NCI-H510A treated with DMSO at 0.1 percent for 48 hours (cell line): Measurements from ENCODE around the gene ST8SIA4.

ENCODE experiments used
- DNase-seq: peaks from one replicate; lab custom pipeline; 2025; lab: John Stamatoyannopoulos, UW

ST8SIA4 gene

DNA sequence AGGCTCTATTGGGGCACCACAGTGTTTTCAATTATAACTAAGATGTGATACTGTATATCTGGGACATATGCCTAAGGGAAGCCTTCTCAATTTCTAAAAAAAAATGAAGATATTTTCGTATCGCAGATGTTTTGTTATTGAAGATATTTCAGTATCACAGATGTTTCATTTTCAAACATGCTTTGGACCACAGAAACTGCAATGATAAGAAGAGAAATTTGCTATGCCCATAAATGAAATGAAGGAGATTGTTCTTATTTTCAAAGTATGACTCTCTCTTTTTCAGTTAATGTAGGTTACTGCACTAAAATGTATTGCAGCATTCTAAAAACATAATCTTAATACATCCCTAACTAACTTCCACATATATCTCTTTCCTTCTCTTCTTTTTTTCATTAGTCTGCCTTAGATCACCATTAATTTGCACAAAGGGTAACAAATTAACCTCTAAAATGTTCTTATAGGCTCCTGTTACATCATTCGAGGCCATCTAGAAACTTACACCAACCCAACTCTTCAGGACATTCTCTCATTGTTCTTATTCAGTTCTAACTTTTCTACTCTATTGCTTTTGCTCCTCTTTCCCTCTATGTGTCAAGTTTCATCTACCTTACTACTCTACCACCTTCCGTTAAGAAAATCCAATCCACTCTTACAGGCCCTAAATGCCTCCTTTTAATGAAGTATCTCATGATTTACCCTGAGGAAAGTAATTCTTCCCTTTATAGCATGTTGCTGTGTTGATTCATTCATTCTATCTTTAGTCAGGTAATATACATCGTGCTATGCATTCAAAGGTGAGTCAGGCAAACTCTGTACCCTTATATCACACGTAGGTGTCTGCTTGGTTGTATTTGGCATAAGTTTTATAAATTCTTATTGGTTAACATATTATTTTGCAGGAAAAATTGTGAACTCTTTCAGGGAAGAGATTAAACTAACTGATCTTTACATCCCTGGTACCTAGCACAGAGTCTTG lies 70.5 kb downstream of the ST8SIA4 start:
- no peak for DNase-seq

DNA sequence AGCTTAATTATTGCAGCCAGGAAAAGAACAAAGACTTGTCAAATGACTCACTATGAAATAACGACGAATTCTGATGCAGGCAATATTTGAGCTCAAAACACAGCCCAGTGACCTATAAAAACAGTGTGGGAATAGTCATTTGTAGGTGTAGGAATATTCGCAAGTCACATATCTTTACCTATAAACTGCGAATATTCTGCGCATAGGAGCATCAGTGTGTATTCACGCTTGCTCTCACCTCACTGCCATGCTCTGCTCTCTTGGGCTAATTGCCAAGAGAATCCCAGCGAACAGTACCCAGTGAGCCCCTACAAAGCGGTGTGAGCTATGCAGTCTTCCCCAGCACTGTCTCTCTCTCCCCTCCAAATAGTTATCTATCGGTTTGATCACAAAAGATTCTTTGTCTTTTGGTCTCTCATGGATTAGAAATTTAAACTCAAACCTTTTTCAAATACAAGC lies 74.2 kb downstream of the ST8SIA4 start:
- no peak for DNase-seq

DNA sequence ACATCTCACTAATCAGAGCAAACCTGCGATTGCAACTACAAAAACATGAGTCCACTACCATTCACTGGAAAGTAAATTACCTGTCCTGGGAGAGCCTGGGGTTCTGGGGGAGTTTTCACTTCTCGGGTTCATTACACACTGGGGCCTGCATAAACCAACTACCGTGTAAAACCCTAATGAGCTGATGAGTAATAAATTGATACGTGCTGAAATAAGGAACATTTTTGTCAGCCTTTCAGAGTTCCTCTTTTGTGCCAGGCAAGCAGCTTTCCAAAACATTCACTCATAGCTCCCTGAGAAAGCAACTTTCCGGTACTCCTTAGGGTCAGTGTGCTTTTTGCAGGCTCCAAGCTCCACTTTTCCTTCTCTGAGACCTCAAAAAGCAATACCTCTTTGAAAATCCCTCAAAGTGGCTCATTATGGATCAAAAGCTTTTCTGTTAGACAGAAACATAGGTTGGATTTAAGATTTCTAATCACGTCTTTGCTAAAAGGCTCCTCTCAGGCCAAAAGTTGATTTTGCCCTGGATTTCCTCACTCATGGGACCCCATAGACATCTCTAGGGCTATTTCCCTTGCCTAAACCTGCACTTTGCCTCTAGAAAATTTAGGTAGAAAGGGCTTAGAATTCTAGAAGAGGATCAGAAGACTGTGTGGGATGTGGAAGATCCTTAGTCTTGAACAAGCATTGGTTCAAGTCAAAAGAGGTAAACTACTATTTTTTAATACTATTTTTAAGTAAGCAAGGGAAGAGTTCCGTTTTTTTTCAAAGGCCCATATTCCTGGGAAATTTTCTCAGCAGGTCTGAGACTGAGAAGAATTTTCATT lies 74.8 kb downstream of the ST8SIA4 start:
- no peak for DNase-seq

- DNase-seq = peak; percentile 64
Measured at GRCh38 chr5:100827481-100827889, 75.6 kb downstream of the ST8SIA4 start.

DNA sequence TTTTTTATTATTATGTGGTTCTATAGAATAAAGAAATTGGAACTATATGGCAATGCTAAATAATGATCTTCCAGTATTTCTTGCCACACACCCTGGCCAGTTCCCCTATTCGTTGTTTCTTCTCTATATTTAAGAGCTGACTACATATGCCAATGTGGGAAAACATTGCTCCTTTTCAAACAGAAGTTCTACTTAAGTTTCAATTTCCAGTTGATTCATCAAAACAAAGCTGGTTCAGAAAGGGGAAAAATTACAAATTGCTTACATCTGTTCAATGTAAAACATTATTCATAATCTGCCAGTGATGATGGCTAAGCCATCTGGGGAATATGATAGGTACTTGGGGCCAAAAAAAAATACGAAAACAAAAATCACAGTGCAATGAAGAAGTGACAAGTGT lies 76.9 kb downstream of the ST8SIA4 start:
- no peak for DNase-seq

DNA sequence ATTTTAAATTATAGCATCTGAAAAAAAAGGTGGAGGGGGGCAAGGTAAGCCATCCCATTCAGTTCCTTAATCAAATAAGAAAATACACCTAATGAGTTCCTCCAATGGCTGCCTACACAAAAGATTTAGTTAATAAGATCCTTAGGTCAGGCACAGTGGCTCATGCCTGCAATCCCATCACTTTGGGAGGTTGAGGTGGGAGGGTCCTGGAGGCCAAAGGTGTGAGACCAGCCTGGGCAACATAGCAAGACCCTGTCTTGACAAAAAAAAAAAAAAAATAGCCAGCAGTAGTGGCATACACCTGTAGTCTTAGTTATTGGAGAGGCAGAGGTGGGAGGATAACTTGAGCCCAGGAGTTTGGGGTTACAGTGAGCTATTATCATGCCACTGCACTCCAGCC lies 78.4 kb downstream of the ST8SIA4 start:
- no peak for DNase-seq

GRCh38 chr5:100823812-100824211 lies 79.3 kb downstream of the ST8SIA4 start:
- DNase-seq = no peak

GRCh38 chr5:100821751-100822150 lies 81.3 kb downstream of the ST8SIA4 start:
- DNase-seq = no peak

GRCh38 chr5:100818340-100818739 lies 84.7 kb downstream of the ST8SIA4 start:
- DNase-seq = no peak

DNA sequence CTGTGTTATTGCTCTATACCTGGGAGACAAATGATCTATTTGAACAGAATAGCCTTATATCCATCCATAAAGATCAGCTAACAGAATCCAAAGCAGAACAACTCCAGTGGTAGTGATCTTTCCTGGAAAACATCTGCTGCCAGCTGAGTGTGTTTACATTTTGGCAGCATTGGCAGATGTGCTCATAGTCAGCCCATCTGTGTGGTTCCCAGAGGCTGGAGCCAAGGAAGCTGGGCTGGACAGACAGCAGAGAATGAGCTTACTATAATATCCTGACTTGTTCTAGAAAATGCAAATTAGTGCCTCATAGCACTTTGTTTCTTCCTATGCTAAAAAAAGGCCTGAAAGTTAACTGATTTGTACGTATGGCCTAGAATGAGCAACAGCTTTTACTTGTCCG lies 99.7 kb downstream of the ST8SIA4 start:
- peak; percentile 47 for DNase-seq

DNA sequence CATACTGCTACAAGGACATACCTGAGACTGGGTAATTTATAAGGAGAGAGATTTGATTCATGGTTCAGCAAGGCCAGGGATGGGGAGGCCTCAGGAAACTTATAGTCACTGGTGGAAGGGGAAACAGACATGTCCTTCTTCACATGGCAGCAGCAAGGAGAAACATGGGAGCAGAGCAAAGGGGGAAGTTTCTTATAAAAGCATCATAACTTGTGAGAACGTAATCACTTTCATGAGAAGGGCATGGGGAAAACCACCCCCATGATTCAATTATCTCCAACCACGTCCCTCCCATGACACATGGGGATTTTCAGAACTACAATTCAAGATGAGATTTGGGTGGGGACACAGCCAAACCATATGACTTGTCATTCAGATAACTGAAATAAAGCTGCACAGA lies 100.9 kb downstream of the ST8SIA4 start:
- DNase-seq = no peak

- no peak for DNase-seq
Measured at GRCh38 chr5:100800562-100800961, 102.5 kb downstream of the ST8SIA4 start.

DNA sequence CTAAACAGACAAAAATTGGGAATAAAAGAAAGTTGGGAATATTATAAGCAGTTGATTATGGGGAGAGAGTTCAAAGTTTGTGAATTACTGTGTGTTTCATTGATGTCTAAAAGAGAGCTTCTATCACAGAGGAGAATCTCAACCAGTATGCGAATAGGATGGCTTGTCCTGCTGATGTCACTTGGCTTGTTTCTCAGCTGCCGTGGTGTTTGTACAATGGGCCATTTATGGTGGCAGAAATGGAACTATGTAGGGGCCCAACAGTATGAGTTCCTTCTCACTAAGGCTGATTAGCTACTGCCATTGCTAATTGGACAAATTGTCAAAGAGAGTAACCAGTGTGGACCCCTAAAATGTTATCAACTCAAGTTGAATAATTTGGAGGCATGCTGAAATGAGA lies 103.9 kb downstream of the ST8SIA4 start:
- no peak for DNase-seq

- no peak for DNase-seq
Measured at GRCh38 chr5:100797861-100798260, 105.2 kb downstream of the ST8SIA4 start.

GRCh38 chr5:100796851-100797250 lies 106.2 kb downstream of the ST8SIA4 start:
- DNase-seq = no peak

GRCh38 chr5:100794844-100795243 lies 108.2 kb downstream of the ST8SIA4 start:
- DNase-seq = no peak

- DNase-seq = no peak
Measured at GRCh38 chr5:100794218-100794617, 108.9 kb downstream of the ST8SIA4 start.

- no peak for DNase-seq
Measured at GRCh38 chr5:100792781-100793180, 110.3 kb downstream of the ST8SIA4 start.

- no peak for DNase-seq
Measured at GRCh38 chr5:100791391-100791790, 111.7 kb downstream of the ST8SIA4 start.

- DNase-seq = no peak
Measured at GRCh38 chr5:100790951-100791350, 112.1 kb downstream of the ST8SIA4 start.

DNA sequence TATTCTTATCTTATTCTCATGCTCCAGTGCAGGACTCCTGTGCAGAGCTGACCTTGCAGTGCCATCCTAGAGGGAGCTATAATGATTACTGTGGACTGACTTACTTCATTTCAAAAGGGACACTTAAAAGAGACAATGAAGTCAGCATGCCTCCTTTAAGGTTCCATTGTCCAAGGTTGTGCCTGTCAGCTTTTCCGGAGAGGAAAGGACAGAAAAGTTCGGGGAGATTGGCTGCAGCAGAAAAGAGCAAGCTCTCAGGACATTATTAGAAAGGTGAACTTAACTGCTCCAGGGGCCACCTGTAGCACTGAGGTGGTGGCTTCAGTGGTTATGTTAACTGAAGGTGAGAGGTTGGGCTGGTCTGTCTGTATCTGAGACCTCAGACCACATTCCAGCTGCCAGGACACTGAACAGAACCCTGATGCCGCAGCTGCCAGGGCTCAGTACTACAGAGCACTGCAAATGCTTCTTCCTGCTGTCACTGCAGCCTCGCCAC lies 112.9 kb downstream of the ST8SIA4 start:
- no peak for DNase-seq

DNA sequence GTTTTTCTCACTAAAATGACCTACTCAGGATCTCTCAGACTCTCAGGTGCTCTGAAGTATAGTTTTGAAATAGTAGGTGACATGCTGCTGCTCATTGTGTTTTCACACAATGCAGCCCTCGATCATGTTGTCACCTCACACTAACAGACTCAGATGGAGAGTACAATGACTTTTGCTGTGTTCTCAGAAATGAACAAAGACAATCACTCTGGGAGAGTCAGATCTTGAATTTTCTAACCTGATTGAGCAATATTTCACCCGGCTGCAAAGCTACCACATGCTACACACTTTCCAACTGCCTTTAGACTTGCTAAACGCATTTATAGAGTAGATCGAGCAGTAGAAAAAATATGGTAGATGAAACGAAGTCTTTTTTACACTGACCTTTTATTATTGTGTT lies 113.4 kb downstream of the ST8SIA4 start:
- DNase-seq = no peak

DNA sequence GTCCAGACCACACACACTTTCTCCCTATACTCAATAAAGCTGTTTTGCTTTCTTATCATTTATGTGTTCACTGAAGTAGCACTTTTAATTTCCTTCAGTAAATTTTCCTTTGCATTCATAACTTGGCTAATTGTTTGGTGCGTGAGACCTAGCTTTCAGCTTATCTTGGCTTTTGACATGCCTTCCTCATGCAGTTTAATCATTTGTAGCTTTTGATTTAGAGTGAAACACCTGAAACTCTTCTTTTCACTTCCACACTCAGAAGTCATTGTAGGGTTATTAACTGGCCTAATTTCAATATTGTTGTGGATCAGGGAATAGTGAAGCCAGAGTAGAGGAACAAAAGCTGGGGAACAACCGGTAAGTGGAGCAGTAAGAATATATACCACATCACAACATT lies 114.7 kb downstream of the ST8SIA4 start:
- no peak for DNase-seq
